ENCODE data around the gene MAP3K10. TPM values are rescaled to one million over a fixed set of nuclear protein-coding genes. Genes with fewer than 3 reads are reported as not detected.

The MAP3K10 gene
- total and polyA plus RNA-seq, 9 of the 15 experiments (the other 6 are each of a cell fraction or from before 2014, with no cell fraction given), result 0.01 to 8.0 (median 2.7) TPM; not detected in 1

DNA sequence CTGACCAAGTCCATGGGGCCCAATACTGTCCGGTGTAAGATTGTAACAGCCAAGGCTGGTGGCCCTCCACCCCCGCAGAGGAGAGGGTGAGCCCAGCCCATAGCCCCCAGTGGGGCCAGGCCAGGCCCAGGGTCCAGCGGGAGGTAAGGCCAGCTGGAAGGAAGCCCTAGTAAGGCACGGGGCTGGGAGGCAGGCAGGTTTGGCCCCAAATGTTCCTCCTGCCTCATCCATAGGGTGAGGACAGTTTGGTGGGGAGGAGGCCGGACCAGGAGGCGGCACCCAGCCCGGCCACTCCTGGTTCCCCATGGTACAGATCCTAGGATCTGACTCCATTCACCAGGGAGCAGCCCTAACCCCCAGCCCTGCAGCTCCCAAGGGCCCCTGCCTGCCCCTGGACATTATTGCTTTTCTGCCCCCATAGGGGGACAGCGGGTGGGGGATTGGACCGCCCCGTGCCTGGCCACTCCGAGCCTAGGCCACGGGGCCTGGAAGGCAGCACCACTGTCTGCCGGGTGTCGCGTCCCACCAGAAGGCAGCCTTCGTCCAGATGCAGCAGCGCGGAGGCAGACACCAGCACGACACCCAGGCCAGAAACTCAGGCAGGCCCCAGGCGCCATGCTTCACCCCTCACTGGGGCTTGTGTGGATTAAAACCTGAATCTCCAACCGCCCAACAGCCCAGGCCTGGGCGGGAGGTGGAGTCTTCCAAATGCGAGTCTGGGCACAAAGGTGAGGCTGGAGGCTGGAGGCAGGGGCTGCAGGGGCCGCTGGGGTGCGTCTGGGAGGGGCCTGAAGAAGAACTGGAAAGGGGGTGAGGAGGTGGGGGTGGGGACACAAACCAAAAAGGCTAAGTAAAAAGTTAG lies 42.0 kb downstream of the MAP3K10 start:
- no peak overlapping the region for H3K4me2 ChIP-seq (ENCODE audit: insufficient read depth, low read length)
- in situ Hi-C loops (cut with MboI), result no loop called here
- no peak for DNase-seq (ENCODE audit: extremely low read depth in 1 of 4, low spot score in 3 of 4)
- no peak for FAIRE-seq
- 87% methylated on average over 17 of the region's 25 CpGs for WGBS (ENCODE audit: insufficient coverage, low coverage, missing lambda C conversion rate)
- no peaks in the 10 kb centered on the region for H3K9me3 ChIP-seq (replicated peaks; ENCODE audit: control insufficient read depth, insufficient read depth, low read depth, low read length)
- intact Hi-C loops (cut with micrococcal nuclease), result loop anchor here (5.0 kb wide), 1 partner anchor 39 kb away; no protein-coding TSS in a partner anchor
- peak overlapping the region; percentile 70; the same call in 1 of the 3 replicates for H3K27ac ChIP-seq (ENCODE audit: extremely low read depth, low read depth, low read length)
- ChIA-PET POLR2A (interaction anchor here (0.6 to 2.0 kb wide), 3 partner anchors 15 to 461 kb away, joined by 3 to 7 read pairs (median 6); partner anchors contain the start of gene TTC9B), CTCF (ENCODE audit: low intra/inter-chr PET ratio) (interaction anchor here (0.6 kb wide), 1 partner anchor 185 kb away, joined by 3 read pairs; no protein-coding TSS in a partner anchor)
- ATAC-seq, result peak; percentile 12; the same call in 2 of the 3 replicates
- no peaks in the 10 kb centered on the region for H4K20me1 ChIP-seq (replicated peaks; ENCODE audit: control insufficient read depth, insufficient read depth, low read length)
- H3K27me3 ChIP-seq (ENCODE audit: control insufficient read depth in 2 of 2, insufficient read depth in 2 of 2, low read length in 2 of 2), result no peaks in the 10 kb centered on the region
- no peak for TF ChIP-seq ZNF124 (CRISPR knock-in tag; IDR thresholded peaks at IDR 0.05)
- TF ChIP-seq, protein P1, sequence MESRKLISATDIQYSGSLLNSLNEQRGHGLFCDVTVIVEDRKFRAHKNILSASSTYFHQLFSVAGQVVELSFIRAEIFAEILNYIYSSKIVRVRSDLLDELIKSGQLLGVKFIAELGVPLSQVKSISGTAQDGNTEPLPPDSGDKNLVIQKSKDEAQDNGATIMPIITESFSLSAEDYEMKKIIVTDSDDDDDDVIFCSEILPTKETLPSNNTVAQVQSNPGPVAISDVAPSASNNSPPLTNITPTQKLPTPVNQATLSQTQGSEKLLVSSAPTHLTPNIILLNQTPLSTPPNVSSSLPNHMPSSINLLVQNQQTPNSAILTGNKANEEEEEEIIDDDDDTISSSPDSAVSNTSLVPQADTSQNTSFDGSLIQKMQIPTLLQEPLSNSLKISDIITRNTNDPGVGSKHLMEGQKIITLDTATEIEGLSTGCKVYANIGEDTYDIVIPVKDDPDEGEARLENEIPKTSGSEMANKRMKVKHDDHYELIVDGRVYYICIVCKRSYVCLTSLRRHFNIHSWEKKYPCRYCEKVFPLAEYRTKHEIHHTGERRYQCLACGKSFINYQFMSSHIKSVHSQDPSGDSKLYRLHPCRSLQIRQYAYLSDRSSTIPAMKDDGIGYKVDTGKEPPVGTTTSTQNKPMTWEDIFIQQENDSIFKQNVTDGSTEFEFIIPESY (CRISPR knock-in tag; IDR thresholded peaks at IDR 0.05), result peak; percentile 4; the same call in 1 of the 2 replicates
- TF ChIP-seq, protein P2, sequence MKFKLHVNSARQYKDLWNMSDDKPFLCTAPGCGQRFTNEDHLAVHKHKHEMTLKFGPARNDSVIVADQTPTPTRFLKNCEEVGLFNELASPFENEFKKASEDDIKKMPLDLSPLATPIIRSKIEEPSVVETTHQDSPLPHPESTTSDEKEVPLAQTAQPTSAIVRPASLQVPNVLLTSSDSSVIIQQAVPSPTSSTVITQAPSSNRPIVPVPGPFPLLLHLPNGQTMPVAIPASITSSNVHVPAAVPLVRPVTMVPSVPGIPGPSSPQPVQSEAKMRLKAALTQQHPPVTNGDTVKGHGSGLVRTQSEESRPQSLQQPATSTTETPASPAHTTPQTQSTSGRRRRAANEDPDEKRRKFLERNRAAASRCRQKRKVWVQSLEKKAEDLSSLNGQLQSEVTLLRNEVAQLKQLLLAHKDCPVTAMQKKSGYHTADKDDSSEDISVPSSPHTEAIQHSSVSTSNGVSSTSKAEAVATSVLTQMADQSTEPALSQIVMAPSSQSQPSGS (CRISPR knock-in tag; IDR thresholded peaks at IDR 0.05), result no peak
- peak; percentile 37 for TF ChIP-seq RBM22 (IDR thresholded peaks at IDR 0.05; ENCODE audit: low read depth, low read length, poor library complexity, severe bottlenecking)
- peak; percentile 14 for TF ChIP-seq HMGN3 (IDR thresholded peaks at IDR 0.05; ENCODE audit: borderline replicate concordance, extremely low read depth, insufficient read length, low read depth, low read length)
- H3K4me3 ChIP-seq, result no peak overlapping the region
- H3K9me1 ChIP-seq (ENCODE audit: control insufficient read depth, insufficient read depth, low read length), result no peaks in the 10 kb centered on the region
- no peaks in the 10 kb centered on the region for H3K79me2 ChIP-seq (ENCODE audit: control insufficient read depth, insufficient read depth, low read length)
- peaks cover 50% of the 10 kb centered on the region; the same call in 2 of the 3 replicates for H3K36me3 ChIP-seq (ENCODE audit: control insufficient read depth, insufficient read depth, low read length)
- no peak overlapping the region for H2AFZ ChIP-seq (ENCODE audit: low read depth, low read length)
- peak overlapping the region in 1 of 2 experiments; percentile 73; a peak in 2 of 4 replicates for H3K9ac ChIP-seq (ENCODE audit: insufficient read depth in 1 of 2, low read depth in 2 of 2, low read length in 2 of 2)
- peaks cover 25 to 52% of the 10 kb centered on the region in 2 experiments for H3K4me1 ChIP-seq (replicated peaks in 1 of 2; ENCODE audit: control insufficient read depth in 2 of 2, insufficient read depth in 2 of 2, low read length in 2 of 2)
- BruUV-seq (replicated peaks), result no TSS peak

Data from K562 (cell line).